Stimulated activated CD8-positive, alpha-beta memory T cell treated with anti-CD3 and anti-CD28 coated beads, Interleukin-7, amount 100 ng/mL, for 1 hour (primary cell): ENCODE data around the gene UGT2B17.

Experiments
- DNase-seq, 2 donors: peaks; one replicate each; pipeline ENCODE4 v3.0.0-alpha.2; 2020; ENCODE audit warnings: low read depth in 2 of 2

UGT2B17 gene

GRCh38 chr4:68489338-68489737, 86.8 kb downstream of the UGT2B17 start:
- DNase-seq: no peak
